GM10266 (cell line): ENCODE measurements around the gene TBC1D21.

ENCODE experiments used
- DNase-seq: peaks from one replicate; pipeline ENCODE4 v3.0.0; 2012; ENCODE audit errors: extremely low spot score
- CTCF ChIP-seq: IDR thresholded peaks from 2 replicates; pipeline ENCODE4 v1.5.1; 2012; ENCODE audit warnings: mild to moderate bottlenecking, low read depth; ENCODE audit not compliant: control insufficient read depth, insufficient read depth; ENCODE audit errors: missing control alignments

Gene TBC1D21

GRCh38 chr15:73897441-73898261 is 24.3 kb downstream of the TBC1D21 start:
- DNase-seq, result peak; percentile 76
- TF ChIP-seq CTCF, result peak; percentile 78

- no peak for TF ChIP-seq CTCF
- DNase-seq, result no peak
These were observed 26.1 kb downstream of the TBC1D21 start for GRCh38 chr15:73899197-73900094.

GRCh38 chr15:73900095-73900712 is 26.8 kb downstream of the TBC1D21 start:
- DNase-seq, result no peak
- TF ChIP-seq CTCF, result no peak

GRCh38 chr15:73901126-73901810 is 27.9 kb downstream of the TBC1D21 start:
- DNase-seq, result no peak
- no peak for TF ChIP-seq CTCF

- no peak for DNase-seq
- TF ChIP-seq CTCF, result no peak
These were observed 29.0 kb downstream of the TBC1D21 start for GRCh38 chr15:73902121-73903020.

- no peak for DNase-seq
- no peak for TF ChIP-seq CTCF
These were observed 30.9 kb downstream of the TBC1D21 start for GRCh38 chr15:73904026-73904815.
